ENCODE data around the gene ATN1. TPM values are rescaled to one million over a fixed set of nuclear protein-coding genes. Genes with fewer than 3 reads are reported as not detected.
"Not testable (repeated sequence)": the region's sequence is repeated elsewhere in the genome, so short reads cannot be mapped to it uniquely, and the experiment has no call there.

Gene ATN1
- total RNA-seq, 2 donors from 2014 or later = 36.1 to 86.7 TPM

- Histone ChIP-seq H3K27ac (peak overlapping the region; percentile 74 to 95 (median 84)), H3K27me3 (no peaks in the 10 kb centered on the region), H3K36me3 (replicated peaks in 1 of 2; ENCODE audit: insufficient read depth in 1 of 2, low read depth in 2 of 2) (no peaks in the 10 kb centered on the region), H3K4me3 (no peak overlapping the region), H3K9me3 (no peaks in the 10 kb centered on the region), H3K4me1 (peaks cover 10% of the 10 kb centered on the region)
- WGBS, 2 donors = 75 to 76% methylated on average over 5 of the region's 5 CpGs
- no peak for DNase-seq
- no peak for TF ChIP-seq POLR2A (IDR thresholded peaks at IDR 0.05)
- TF ChIP-seq CTCF (IDR thresholded peaks at IDR 0.05) = no peak
- intact Hi-C loops (cut with DNase I) = no loop called here
- peak; percentile 1 for ATAC-seq
Measured at GRCh38 chr12:6891646-6892001, 36.1 kb upstream of the ATN1 start.

- ATAC-seq; intact Hi-C loops (cut with DNase I); H3K27me3 ChIP-seq; DNase-seq; H3K9me3 ChIP-seq; H3K4me3 ChIP-seq; H3K36me3 ChIP-seq (replicated peaks in 1 of 2; ENCODE audit: insufficient read depth in 1 of 2, low read depth in 2 of 2); H3K27ac ChIP-seq; H3K4me1 ChIP-seq: not testable (repeated sequence)
- WGBS, 2 donors = 76 to 90% methylated on average over 3 of the region's 3 CpGs
Measured at GRCh38 chr12:6892683-6893082, 35.1 kb upstream of the ATN1 start.

- H3K27me3 ChIP-seq = no peaks in the 10 kb centered on the region
- peaks cover 13% of the 10 kb centered on the region for H3K4me1 ChIP-seq
- no peak overlapping the region for H3K27ac ChIP-seq
- no peak for TF ChIP-seq CTCF (IDR thresholded peaks at IDR 0.05)
- TF ChIP-seq POLR2A (IDR thresholded peaks at IDR 0.05) = no peak
- intact Hi-C loops (cut with DNase I) = no loop called here
- H3K9me3 ChIP-seq = no peaks in the 10 kb centered on the region
- no peaks in the 10 kb centered on the region for H3K36me3 ChIP-seq (replicated peaks in 1 of 2; ENCODE audit: insufficient read depth in 1 of 2, low read depth in 2 of 2)
- 59 to 78% methylated on average over 3 of the region's 3 CpGs for WGBS, 2 donors
- no peak overlapping the region for H3K4me3 ChIP-seq
- DNase-seq = no peak
- no peak for ATAC-seq
Measured at GRCh38 chr12:6894321-6894720, 33.4 kb upstream of the ATN1 start.

GRCh38 chr12:6896846-6897435, 30.8 kb upstream of the ATN1 start:
- peak in 2 of 4 donors; percentile 21 to 63 for DNase-seq
- no peaks in the 10 kb centered on the region for H3K36me3 ChIP-seq (replicated peaks in 1 of 2; ENCODE audit: insufficient read depth in 1 of 2, low read depth in 2 of 2)
- 62 to 67% methylated on average over 6 of the region's 6 CpGs for WGBS, 2 donors
- TF ChIP-seq POLR2A (IDR thresholded peaks at IDR 0.05) (no peak), CTCF (IDR thresholded peaks at IDR 0.05) (no peak)
- H3K4me3 ChIP-seq = no peak overlapping the region
- H3K27ac ChIP-seq = no peak overlapping the region
- H3K27me3 ChIP-seq = no peaks in the 10 kb centered on the region
- intact Hi-C loops (cut with DNase I) = no loop called here
- ATAC-seq = peak; percentile 23
- no peaks in the 10 kb centered on the region for H3K9me3 ChIP-seq
- H3K4me1 ChIP-seq = peaks cover 15% of the 10 kb centered on the region

GRCh38 chr12:6899427-6899826, 28.3 kb upstream of the ATN1 start:
- ATAC-seq (no peak), DNase-seq (no peak)
- no peaks in the 10 kb centered on the region for H3K36me3 ChIP-seq (replicated peaks in 1 of 2; ENCODE audit: insufficient read depth in 1 of 2, low read depth in 2 of 2)
- WGBS, 2 donors = 65 to 70% methylated on average over 5 of the region's 5 CpGs
- H3K27ac ChIP-seq = peak overlapping the region in 1 of 4 donors; percentile 78
- no peak overlapping the region for H3K4me3 ChIP-seq
- TF ChIP-seq CTCF (IDR thresholded peaks at IDR 0.05) (no peak), POLR2A (IDR thresholded peaks at IDR 0.05) (no peak)
- no peaks in the 10 kb centered on the region for H3K27me3 ChIP-seq
- peaks cover 21% of the 10 kb centered on the region for H3K4me1 ChIP-seq
- no peaks in the 10 kb centered on the region for H3K9me3 ChIP-seq
- intact Hi-C loops (cut with DNase I) = no loop called here

Measured in body of pancreas (tissue), 4 donors.